ENCODE measurements around the gene PKD2L1. TPM values are rescaled to one million over a fixed set of nuclear protein-coding genes. Genes with fewer than 3 reads are reported as not detected.
A peak's percentile ranks its signal among the peaks of the same experiment; 100 is the strongest.

PKD2L1 gene
- total and polyA plus RNA-seq, 7 donors = not detected

- Histone ChIP-seq H3K4me3 (no peak overlapping the region), H3K27ac (no peak overlapping the region), H3K36me3 (ENCODE audit: insufficient read depth in 1 of 2, low read depth in 1 of 2) (no peaks in the 10 kb centered on the region), H3K27me3 (ENCODE audit: insufficient read depth in 3 of 3, low read length in 2 of 3) (no peaks in the 10 kb centered on the region), H3K4me1 (peaks cover 18% of the 10 kb centered on the region), H3K9me3 (no peaks in the 10 kb centered on the region)
- no peak for TF ChIP-seq CTCF (IDR thresholded peaks at IDR 0.05)
- 70 to 75% (median 73%) methylated on average over 6 of the region's 6 CpGs for WGBS, 3 donors
- intact Hi-C loops (cut with DNase I) = no loop called here
- DNase-seq (no peak), ATAC-seq (no peak)
Measured at GRCh38 chr10:100360234-100360633, 30.2 kb upstream of the PKD2L1 start.

GRCh38 chr10:100359529-100360150, 29.6 kb upstream of the PKD2L1 start:
- Histone ChIP-seq H3K4me1 (peaks cover 14% of the 10 kb centered on the region), H3K4me3 (no peak overlapping the region), H3K36me3 (ENCODE audit: insufficient read depth in 1 of 2, low read depth in 1 of 2) (no peaks in the 10 kb centered on the region), H3K9me3 (no peaks in the 10 kb centered on the region), H3K27ac (no peak overlapping the region), H3K27me3 (ENCODE audit: insufficient read depth in 3 of 3, low read length in 2 of 3) (no peaks in the 10 kb centered on the region)
- no peak for TF ChIP-seq CTCF (IDR thresholded peaks at IDR 0.05)
- no peak for DNase-seq
- 28 to 34% (median 32%) methylated on average over 3 of the region's 3 CpGs for WGBS, 3 donors
- intact Hi-C loops (cut with DNase I) = no loop called here
- peak in 1 of 4 donors; percentile 17 for ATAC-seq

GRCh38 chr10:100359030-100359432, 29.0 kb upstream of the PKD2L1 start:
- WGBS, 3 donors = 44 to 54% (median 48%) methylated on average over 2 of the region's 2 CpGs
- Histone ChIP-seq H3K9me3 (no peaks in the 10 kb centered on the region), H3K36me3 (ENCODE audit: insufficient read depth in 1 of 2, low read depth in 1 of 2) (no peaks in the 10 kb centered on the region), H3K4me3 (no peak overlapping the region), H3K4me1 (peaks cover 11% of the 10 kb centered on the region), H3K27me3 (ENCODE audit: insufficient read depth in 3 of 3, low read length in 2 of 3) (no peaks in the 10 kb centered on the region), H3K27ac (no peak overlapping the region)
- DNase-seq (no peak), ATAC-seq (no peak)
- TF ChIP-seq CTCF (IDR thresholded peaks at IDR 0.05) = no peak
- intact Hi-C loops (cut with DNase I) = no loop called here

DNA sequence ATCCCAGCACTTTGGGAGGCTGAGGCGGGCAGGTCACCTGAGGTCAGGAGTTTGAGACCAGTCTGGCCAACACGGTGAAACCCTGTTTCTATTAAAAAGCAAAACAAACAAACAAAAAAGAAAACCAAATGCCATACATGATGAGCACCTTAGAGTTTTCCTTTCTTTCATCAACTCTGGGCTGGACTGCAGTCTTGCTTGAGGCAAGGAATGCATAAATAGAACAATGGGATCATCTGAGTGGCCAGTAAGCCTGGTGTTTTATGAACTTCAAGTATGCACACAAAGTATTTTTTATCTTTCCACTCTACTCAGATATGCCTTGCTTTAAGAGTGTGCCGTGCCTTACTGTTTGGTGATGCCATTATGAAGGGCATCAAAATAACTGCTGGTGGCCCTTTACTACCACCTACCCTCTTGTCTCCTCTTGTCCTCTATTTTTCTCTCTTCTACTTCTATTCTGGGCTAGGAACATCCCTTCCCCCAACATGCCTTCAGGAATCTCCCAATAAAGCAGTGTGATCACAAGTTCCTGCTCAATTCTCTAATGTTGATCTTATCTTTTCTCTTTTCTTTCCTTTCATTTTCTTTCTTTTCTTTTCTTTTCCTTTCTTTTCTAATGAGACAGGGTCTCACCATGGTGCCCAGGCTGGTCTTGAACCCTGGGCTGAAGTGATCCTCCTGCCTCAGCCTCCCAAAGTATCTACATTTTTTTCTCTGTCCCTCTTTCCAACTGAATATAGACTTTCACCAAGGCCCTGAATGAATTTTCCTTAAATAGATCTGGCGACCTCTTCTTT, 27.2 kb upstream of the PKD2L1 start:
- no peaks in the 10 kb centered on the region for H3K27me3 ChIP-seq (ENCODE audit: insufficient read depth in 3 of 3, low read length in 2 of 3)
- no peaks in the 10 kb centered on the region for H3K9me3 ChIP-seq
- no peak for TF ChIP-seq CTCF (IDR thresholded peaks at IDR 0.05)
- H3K4me3 ChIP-seq = no peak overlapping the region
- no peak for DNase-seq
- no peaks in the 10 kb centered on the region for H3K36me3 ChIP-seq (ENCODE audit: insufficient read depth in 1 of 2, low read depth in 1 of 2)
- no peak overlapping the region for H3K27ac ChIP-seq
- H3K4me1 ChIP-seq = peaks cover 11% of the 10 kb centered on the region
- 83 to 88% (median 84%) methylated on average over 4 of the region's 4 CpGs for WGBS, 3 donors
- intact Hi-C loops (cut with DNase I) = no loop called here
- ATAC-seq = no peak

Measured in psoas muscle (tissue), 8 donors.